ENCODE data around the gene ZNF639.

DNA sequence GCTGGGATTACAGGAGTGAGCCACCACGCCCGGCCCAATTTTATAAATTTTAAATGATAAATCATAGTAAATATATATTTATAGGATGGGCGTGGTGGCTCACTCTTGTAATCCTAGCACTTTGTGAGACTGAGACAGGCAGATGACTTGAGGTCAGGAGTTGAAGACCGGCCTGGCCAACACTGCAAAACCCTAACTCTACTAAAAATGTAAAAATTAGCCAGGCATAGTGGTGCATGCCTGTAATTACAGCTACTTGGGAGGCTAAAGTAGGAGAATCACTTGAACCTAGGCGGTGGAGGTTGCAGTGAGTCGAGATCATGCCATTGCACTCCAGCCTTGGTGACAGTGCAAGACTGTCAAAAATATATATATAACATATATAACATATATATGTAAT, 51.1 kb downstream of the ZNF639 start:
- TF ChIP-seq CTCF (conservative IDR thresholded peaks at IDR 0.05) (0 out of 2 replicates have a peak, but pooled peaks have one; percentile 27), EZH2 (IDR thresholded peaks at IDR 0.05; ENCODE audit: low read depth) (no peak)
